Measurements from ENCODE around the gene ABTB1. TPM values are rescaled to one million over a fixed set of nuclear protein-coding genes. Genes with fewer than 3 reads are reported as not detected.
A peak's percentile ranks its signal among the peaks of the same experiment; 100 is the strongest.
"Not testable (repeated sequence)": the region's sequence is repeated elsewhere in the genome, so short reads cannot be mapped to it uniquely, and the experiment has no call there.

ABTB1 gene
- total and polyA plus RNA-seq, 2 experiments from 2014 or later: 3.7 to 5.7 TPM

DNA sequence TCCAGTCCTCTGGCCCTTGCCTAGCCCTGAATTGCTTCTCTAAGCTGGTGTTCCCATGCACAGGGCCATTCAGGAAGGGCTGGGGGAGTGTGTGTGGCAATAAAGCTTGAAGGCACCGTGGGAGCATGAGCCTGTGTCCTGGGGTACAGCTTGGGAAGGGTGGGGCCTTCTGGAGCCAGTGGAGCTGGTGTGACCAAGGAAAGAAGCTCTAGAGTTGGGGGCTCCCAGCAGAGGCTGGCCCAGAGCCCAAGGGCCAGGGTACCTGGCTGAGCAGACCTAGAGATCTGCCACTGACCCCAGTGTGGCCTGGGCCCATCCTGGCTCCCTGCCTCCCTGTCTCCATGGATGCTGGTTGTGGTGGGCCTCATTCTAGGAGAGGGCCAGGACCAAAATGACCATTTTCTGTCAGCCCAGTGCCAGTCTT, 8.1 kb downstream of the ABTB1 start (continued):
- TF ChIP-seq ZNF331 (CRISPR knock-in tag; IDR thresholded peaks at IDR 0.05; ENCODE audit: low read depth) (no peak), NANOG (IDR thresholded peaks at IDR 0.05; ENCODE audit: borderline replicate concordance) (no peak)
- TF ChIP-seq, protein P1, sequence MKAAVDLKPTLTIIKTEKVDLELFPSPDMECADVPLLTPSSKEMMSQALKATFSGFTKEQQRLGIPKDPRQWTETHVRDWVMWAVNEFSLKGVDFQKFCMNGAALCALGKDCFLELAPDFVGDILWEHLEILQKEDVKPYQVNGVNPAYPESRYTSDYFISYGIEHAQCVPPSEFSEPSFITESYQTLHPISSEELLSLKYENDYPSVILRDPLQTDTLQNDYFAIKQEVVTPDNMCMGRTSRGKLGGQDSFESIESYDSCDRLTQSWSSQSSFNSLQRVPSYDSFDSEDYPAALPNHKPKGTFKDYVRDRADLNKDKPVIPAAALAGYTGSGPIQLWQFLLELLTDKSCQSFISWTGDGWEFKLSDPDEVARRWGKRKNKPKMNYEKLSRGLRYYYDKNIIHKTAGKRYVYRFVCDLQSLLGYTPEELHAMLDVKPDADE (IDR thresholded peaks at IDR 0.05): no peak

- not testable (repeated sequence) for DNase-seq (ENCODE audit: low spot score); H3K27me3 ChIP-seq (ENCODE audit: insufficient read depth); H3K4me1 Mint-ChIP-seq; H4K20me1 ChIP-seq (replicated peaks; ENCODE audit: insufficient read depth); H3K36me3 Mint-ChIP-seq (ENCODE audit: low read depth); H3K4me3 Mint-ChIP-seq; H3K27ac Mint-ChIP-seq; H3K27ac ChIP-seq (ENCODE audit: low read depth); H3F3A ChIP-seq (replicated peaks; ENCODE audit: low read depth); H3K9me2 ChIP-seq (ENCODE audit: insufficient read depth); H3K4me2 ChIP-seq; H3K79me2 ChIP-seq (replicated peaks; ENCODE audit: insufficient read depth); H3K4me3 ChIP-seq; H3K36me3 ChIP-seq (ENCODE audit: insufficient read depth); H3K9me3 Mint-ChIP-seq; H3K4me1 ChIP-seq (ENCODE audit: insufficient read depth); H2AFZ ChIP-seq; ATAC-seq
- H3K27me3 Mint-ChIP-seq (ENCODE audit: insufficient read depth, low read depth, poor library complexity): peaks cover 10% of the 10 kb centered on the region
Observed at GRCh38 chr3:127682175-127682554, 9.4 kb downstream of the ABTB1 start.

DNA sequence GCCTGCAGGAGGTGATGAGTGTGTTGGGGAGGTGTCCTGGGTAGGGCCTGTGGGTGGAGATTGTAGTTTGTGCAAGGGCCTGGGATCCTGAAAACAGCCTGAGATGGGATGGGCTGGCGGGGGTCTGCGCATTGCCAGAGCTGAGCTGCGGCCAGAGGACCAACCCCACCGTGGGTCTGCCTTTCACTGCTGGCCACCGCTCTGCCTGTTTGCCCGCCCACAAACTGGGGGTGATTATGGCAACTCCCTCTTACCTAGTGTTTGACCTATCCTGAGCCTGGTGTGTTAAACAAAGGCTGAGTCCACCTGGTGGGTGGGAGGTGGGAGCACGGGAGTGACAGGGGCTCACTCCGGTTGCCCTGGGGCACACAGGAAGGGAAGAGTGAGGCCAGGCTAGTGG, 9.8 kb downstream of the ABTB1 start:
- H3K4me3 ChIP-seq: no peak overlapping the region
- ATAC-seq: peak; percentile 73
- H3K27ac ChIP-seq (ENCODE audit: low read depth): no peak overlapping the region
- H3K79me2 ChIP-seq (replicated peaks; ENCODE audit: insufficient read depth): no peaks in the 10 kb centered on the region
- H3K4me1 Mint-ChIP-seq: peaks cover 6% of the 10 kb centered on the region
- H3K9me2 ChIP-seq (ENCODE audit: insufficient read depth): 0 out of 2 replicates have a peak, but pooled peaks cover 4% of the 10 kb centered on the region
- H3K4me2 ChIP-seq: no peak overlapping the region
- H3K36me3 ChIP-seq (ENCODE audit: insufficient read depth): no peaks in the 10 kb centered on the region
- H3K4me1 ChIP-seq (ENCODE audit: insufficient read depth): peaks cover 3% of the 10 kb centered on the region; the same call in 1 of the 2 replicates
- H3K27ac Mint-ChIP-seq: no peak overlapping the region
- DNase-seq (ENCODE audit: low spot score): peak; percentile 63
- no peak overlapping the region for H3K4me3 Mint-ChIP-seq
- H3K9me3 Mint-ChIP-seq: no peaks in the 10 kb centered on the region; the same call in 2 of the 3 replicates
- no peak overlapping the region for H2AFZ ChIP-seq
- no peak for TF ChIP-seq EZH2 (IDR thresholded peaks at IDR 0.05; ENCODE audit: low read depth, unreplicated experiment)
- no peak for TF ChIP-seq CTCF (conservative IDR thresholded peaks at IDR 0.05; ENCODE audit: low read depth in 2 of 2)
- no peak for TF ChIP-seq NANOG (IDR thresholded peaks at IDR 0.05; ENCODE audit: borderline replicate concordance)
- no peak for TF ChIP-seq STAT1 (IDR thresholded peaks at IDR 0.05; ENCODE audit: unreplicated experiment)
- TF ChIP-seq ZNF114 (CRISPR knock-in tag; IDR thresholded peaks at IDR 0.05): no peak
- TF ChIP-seq ZNF331 (CRISPR knock-in tag; IDR thresholded peaks at IDR 0.05; ENCODE audit: low read depth): no peak
- no peak for TF ChIP-seq JUNB (IDR thresholded peaks at IDR 0.05; ENCODE audit: unreplicated experiment)
- no peak for TF ChIP-seq CREB1 (CRISPR knock-in tag; IDR thresholded peaks at IDR 0.05; ENCODE audit: low read depth)
- TF ChIP-seq EZH2phosphoT487 (IDR thresholded peaks at IDR 0.05; ENCODE audit: unreplicated experiment): no peak
- TF ChIP-seq POLR2AphosphoS5 (IDR thresholded peaks at IDR 0.05; ENCODE audit: low read depth): no peak
- no peaks in the 10 kb centered on the region for H3K27me3 ChIP-seq (ENCODE audit: insufficient read depth)
- no peaks in the 10 kb centered on the region for H4K20me1 ChIP-seq (replicated peaks; ENCODE audit: insufficient read depth)
- no peaks in the 10 kb centered on the region for H3F3A ChIP-seq (replicated peaks; ENCODE audit: low read depth)
- H3K36me3 Mint-ChIP-seq (ENCODE audit: low read depth): no peaks in the 10 kb centered on the region
- peaks cover 8% of the 10 kb centered on the region for H3K27me3 Mint-ChIP-seq (ENCODE audit: insufficient read depth, low read depth, poor library complexity)
